GM19468 (cell line): ENCODE measurements around the gene NPLOC4.

ENCODE experiments used
- ATAC-seq: cut with Tn5 transposase; IDR thresholded peaks from one replicate; pipeline ENCODE4 v1.9.1; 2021; ENCODE audit warnings: mild to moderate bottlenecking, moderate library complexity, moderate number of reproducible peaks; ENCODE audit not compliant: unreplicated experiment; ENCODE audit errors: extremely low read depth

NPLOC4 gene

GRCh38 chr17:81665205-81666091 is 28.5 kb upstream of the NPLOC4 start:
- ATAC-seq, result no peak

GRCh38 chr17:81664051-81664470 is 27.1 kb upstream of the NPLOC4 start:
- ATAC-seq, result no peak

GRCh38 chr17:81662002-81662401 is 25.1 kb upstream of the NPLOC4 start:
- ATAC-seq, result no peak

DNA sequence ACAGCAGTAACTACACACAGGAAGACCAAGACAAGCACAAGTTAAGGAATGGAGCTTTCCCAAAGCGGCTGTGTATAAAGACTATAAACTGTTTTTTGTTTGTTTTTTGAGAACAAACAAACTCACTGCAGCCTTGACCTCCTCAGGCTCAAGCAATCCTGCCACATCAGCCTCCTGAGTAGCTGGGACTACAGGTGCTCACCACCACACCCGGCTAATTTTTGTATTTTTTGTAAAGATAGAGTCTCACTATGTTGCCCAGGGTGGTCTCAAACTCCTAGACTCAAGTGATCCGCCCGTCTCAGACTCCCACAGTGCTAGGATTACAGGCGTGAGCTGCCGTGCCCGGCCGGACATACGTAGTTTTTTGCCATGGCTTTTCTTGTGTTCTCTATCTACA is 23.5 kb upstream of the NPLOC4 start:
- no peak for ATAC-seq

DNA sequence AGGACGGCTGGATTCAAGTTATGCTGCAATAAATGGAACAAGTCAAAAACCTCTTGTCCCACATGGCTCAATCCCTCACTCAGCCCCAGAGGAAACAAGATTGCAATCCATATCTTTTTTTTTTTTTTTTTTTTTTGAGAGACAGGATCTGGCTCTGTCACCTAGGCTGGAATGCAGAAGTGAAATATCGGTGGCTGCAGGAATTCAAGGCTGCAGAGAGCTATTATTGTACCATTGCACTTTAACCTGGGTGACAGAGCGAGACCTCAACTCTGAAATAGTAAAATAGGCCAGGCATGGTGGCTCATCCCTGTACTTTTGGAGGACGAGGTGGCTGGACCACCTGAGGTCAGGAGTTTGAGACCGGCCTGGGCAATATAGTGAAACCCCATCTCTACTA is 22.1 kb upstream of the NPLOC4 start:
- ATAC-seq, result no peak

GRCh38 chr17:81656835-81657234 is 19.9 kb upstream of the NPLOC4 start:
- no peak for ATAC-seq

- no peak for ATAC-seq
Measured at GRCh38 chr17:81656118-81656743, 19.3 kb upstream of the NPLOC4 start, which contains the start of gene PDE6G. PDE6G (minus strand) TSS chr17:81656542; CDS start chr17:81653305, 3,237 bp downstream.

DNA sequence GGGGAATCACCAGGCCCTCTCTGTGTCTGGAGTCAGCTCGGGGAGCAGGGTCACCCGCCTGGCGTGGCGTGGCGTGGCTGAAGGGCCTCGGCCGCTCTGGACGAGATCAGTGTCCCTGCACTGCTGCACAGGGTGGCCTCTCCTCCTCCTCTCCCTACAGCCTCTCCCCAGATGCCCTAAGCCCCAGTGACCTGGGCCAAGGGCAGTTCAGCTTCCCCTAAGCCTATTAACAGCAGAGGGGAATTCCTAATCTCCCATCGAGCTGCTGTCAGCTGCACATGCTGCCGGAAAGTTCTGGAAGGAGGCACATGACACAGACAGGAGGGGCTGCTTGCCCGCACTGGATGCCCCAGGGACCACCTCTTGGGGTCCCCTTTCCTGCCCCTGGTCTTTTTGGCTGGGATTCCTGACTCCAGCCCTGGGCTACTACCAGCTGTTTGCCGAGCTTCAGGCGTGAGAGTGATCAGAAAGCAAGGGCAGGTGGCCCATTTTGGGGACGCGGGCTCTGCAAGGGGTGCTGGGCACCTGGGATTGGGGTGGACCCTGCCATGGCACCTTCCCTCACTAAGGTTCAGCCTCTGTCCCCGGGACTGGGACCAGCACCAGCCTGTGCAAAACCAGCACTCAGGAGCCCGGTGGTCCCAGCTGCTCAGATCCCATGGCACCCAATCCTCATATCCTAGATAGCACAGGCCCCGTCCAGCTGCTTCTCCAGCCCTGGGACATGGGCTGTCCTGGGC is 18.6 kb upstream of the NPLOC4 start:
- ATAC-seq, result no peak

- no peak for ATAC-seq
Measured at GRCh38 chr17:81652906-81653771, 16.2 kb upstream of the NPLOC4 start.

GRCh38 chr17:81651692-81652091 is 14.8 kb upstream of the NPLOC4 start:
- ATAC-seq, result no peak

DNA sequence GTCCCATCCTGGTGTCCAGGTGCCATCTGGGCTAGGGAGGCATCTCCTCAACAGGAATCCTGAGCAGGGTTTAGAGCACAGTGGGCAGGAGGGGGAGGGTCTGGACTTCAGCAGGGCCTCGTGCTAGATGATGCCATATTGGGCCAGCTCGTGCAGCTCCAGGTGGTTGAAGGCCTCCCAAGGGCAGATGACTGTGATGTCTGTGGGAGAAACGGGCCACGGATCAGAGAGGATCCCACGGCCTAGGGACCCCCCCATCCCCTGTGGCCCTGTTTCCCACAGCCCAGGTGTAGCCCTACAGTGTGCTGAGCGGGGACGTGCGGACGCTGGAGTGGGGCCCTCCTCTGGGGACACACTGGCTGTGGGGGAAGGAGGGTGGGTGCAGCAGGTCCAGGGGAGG is 14.0 kb upstream of the NPLOC4 start:
- no peak for ATAC-seq

- no peak for ATAC-seq
Measured at GRCh38 chr17:81648707-81649085, 11.8 kb upstream of the NPLOC4 start.

DNA sequence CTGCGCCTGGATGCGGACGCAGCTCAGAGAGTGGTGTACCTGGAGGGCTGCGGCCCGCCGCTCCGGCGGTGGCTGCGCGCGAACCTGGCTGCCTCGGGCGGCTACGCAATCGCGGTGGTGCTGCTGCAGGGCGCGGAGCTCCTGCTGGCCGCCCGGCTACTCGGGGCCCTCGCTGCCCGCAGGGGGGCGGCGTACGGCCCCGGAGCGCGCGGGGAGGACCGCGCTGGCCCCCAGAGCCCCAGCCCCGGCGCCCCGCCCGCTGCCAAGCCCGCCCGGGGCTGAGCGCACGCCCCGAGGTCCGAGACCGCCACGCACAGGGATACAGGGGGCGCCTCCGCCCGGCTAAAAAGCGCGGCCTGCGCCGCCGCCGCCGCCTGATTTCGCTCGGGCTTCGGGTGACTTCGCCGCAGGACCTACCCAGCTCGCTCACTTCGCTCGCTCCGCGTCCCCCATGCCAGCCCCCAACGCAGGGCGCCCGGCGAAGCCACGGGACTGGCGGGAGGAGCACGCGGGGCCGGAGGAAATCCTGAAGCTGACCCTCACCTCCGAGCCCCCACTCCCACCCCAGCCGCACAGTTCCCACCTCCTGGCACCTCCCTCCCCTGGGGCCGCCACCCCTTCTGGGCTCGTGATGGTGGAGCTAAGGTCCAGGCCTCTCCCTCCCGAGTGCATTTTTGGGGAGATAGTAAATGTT is 11.2 kb upstream of the NPLOC4 start:
- no peak for ATAC-seq

- no peak for ATAC-seq
Measured at GRCh38 chr17:81647640-81648012, 10.7 kb upstream of the NPLOC4 start.

- no peak for ATAC-seq
Measured at GRCh38 chr17:81646869-81647600, 10.1 kb upstream of the NPLOC4 start.

DNA sequence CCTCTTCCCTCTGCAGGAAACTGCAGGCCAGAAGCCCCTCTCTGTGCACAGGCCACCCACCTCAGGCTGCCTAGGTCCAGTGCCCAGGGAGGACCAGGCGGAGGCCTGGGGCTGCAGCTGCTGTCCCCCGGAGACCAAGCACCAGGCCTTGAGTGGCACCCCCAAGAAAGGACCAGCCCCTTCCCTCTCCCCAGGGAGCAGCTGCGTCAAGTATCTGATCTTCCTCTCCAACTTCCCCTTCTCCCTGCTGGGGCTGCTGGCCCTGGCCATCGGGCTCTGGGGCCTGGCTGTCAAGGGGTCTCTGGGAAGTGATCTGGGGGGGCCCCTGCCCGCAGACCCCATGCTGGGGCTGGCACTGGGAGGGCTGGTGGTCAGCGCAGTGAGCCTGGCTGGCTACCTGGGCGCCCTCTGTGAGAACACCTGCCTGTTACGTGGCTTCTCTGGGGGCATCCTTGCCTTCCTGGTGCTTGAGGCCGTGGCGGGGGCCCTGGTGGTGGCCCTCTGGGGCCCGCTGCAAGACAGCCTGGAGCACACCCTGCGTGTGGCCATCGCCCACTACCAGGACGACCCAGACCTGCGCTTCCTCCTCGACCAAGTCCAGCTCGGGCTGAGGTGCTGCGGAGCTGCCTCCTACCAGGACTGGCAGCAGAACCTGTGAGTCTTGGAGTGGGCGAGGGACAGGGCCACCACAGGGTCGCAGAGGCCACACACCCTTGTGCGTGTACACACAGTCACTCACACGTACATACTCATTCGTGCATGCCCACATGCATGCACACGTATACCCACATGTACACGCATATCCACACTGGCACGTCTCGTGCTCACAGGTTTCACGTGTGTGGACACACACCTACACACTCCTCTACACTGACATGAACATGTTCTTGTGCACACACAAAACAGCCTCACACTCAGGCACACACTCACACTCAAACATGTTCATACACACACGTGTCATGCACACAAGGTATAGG is 8.4 kb upstream of the NPLOC4 start:
- no peak for ATAC-seq

DNA sequence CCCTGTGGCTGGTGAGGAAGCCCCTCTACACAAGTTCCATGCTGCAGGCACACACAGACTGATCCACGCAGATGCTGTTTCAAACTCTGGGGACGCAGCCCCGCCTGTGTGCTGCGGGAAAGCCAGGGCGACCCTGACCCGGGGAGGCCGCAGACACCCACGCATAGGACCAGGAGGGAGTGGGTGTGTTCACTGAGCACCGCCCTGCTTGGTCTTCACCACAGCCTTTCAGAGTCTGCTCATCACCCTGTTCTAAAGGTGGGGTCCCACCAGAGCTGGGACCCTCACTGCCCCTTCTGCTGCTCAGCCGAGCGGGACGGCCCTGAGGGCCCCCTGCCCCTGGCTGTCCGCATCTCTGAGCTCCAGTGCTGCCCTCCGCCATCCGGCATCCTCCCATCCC is 7.6 kb upstream of the NPLOC4 start:
- no peak for ATAC-seq
